Fibroblast of the conjunctiva (primary cell): ENCODE measurements around the gene SLC27A6.

Experiments used
- DNase-seq: peaks from one replicate; pipeline ENCODE4 v3.0.0-alpha.2; 2010; ENCODE audit warnings: low read depth

Gene SLC27A6

DNA sequence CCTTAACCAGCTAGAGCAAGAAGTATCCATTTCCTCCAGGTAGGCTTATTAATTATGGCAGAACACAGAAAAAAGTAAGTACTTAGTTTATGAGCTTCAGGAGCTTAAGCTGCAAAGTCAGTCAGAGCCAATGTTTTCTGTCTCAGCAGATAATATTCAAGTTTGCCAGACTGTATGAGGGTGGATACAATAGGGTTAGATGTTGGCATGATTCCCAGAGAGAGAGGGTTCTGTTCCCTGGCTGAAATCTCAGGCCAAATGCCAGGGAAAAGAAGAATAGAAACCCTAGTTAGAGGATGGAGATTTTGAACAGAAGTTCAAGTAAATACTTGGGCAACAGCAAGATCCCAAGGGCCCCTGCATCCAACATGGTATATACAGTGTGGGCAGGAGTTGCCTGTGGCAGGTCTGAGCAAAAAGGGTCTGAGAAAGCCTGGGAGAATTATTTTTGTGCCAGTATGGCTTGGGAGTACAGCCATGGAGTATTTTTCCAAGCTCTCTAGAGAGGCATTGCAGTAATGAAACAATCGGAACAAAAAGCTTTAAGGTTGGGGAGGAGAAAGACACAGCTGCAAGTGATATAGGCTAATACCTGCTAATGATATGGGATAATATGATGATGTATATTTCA, 98.3 kb downstream of the SLC27A6 start:
- DNase-seq, result peak; percentile 62

DNA sequence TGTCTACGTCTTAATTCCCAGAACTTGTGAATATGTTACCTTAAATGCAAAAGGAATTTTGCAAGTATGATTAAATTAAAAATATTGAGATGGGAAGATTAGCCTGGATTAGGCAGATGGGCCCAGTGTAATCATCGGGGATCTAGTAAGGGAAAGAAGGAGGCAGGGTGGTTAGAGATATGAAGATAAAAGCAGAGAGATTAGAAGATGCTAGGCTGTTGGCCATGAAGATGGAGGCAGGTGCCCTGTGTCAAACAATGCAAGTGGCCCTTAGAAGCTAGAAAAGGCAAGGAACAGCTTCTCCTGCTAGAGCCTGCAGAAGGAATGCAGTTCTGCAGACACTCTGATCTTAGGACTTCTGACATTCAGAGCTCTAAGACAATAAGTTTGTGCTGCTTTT, 100.4 kb downstream of the SLC27A6 start:
- no peak for DNase-seq

- no peak for DNase-seq
Observed at GRCh38 chr5:129067745-129068144, 102.5 kb downstream of the SLC27A6 start.

DNA sequence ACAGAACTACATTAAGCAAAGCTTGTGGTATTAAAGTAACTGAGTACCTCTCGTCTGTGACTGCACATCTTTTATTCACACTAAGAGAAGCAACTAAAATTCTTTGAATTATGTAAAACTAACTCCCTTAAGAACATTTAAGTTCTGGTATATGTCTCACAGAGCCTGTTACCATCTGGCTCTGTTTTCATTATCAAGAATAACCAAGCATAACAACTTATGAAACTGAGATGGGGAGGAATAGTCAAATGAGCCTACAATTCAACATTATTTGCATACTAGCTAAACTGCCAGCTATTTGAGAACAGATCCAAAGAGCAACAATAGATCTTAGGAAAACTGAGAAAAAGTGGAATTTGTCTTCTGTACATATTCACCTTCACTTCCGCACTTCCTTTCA, 104.0 kb downstream of the SLC27A6 start:
- DNase-seq, result no peak

GRCh38 chr5:129073111-129073510, 107.8 kb downstream of the SLC27A6 start:
- no peak for DNase-seq

DNA sequence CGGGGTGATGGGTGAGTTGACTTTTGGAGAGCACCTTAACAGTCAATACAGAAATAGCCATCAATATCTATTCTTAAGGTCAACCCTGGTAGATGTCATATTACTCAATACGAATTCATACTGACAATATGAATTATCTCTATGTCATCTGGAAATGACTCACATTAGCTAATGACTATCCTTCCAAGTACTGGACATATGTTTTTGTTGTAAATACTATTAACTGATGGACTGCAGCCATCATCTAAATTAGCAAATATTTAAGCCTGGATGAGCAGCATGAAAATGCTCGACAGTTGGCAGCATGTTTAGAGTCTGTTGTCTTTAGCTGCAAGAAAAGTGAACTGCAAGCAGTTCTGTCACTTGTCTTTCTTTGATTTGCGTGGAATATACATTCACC, 109.6 kb downstream of the SLC27A6 start:
- DNase-seq, result peak; percentile 30

- no peak for DNase-seq
Observed at GRCh38 chr5:129077433-129078075, 112.3 kb downstream of the SLC27A6 start.

GRCh38 chr5:129078247-129078646, 113.0 kb downstream of the SLC27A6 start:
- DNase-seq, result no peak

GRCh38 chr5:129078660-129079059, 113.4 kb downstream of the SLC27A6 start:
- no peak for DNase-seq

GRCh38 chr5:129079496-129079895, 114.2 kb downstream of the SLC27A6 start:
- DNase-seq, result no peak

- no peak for DNase-seq
Observed at GRCh38 chr5:129080766-129081165, 115.5 kb downstream of the SLC27A6 start.

GRCh38 chr5:129082225-129083136, 117.2 kb downstream of the SLC27A6 start:
- no peak for DNase-seq
